ENCODE measurements around the gene SORCS2.

- TF ChIP-seq CTCF (IDR thresholded peaks at IDR 0.05), result no peak
- no peak for TF ChIP-seq EZH2 (IDR thresholded peaks at IDR 0.05; ENCODE audit: borderline replicate concordance, insufficient read depth, low read depth, low read length, poor library complexity, severe bottlenecking)
These were observed 485.5 kb downstream of the SORCS2 start for GRCh38 chr4:7677799-7678301.
